H9 (cell line): ENCODE data around the gene KREMEN1. TPM values are rescaled to one million over a fixed set of nuclear protein-coding genes. Genes with fewer than 3 reads are reported as not detected.

ENCODE experiments used
- DNase-seq: peaks from one replicate; pipeline ENCODE4 v3.0.0-alpha.2; 2017
- H2AFZ ChIP-seq: one replicate; pipeline ENCODE4 v1.6.1; 2013; ENCODE audit warnings: mild to moderate bottlenecking, low read length, control low read depth, moderate library complexity
- H2AK5ac ChIP-seq: 2 replicates; pipeline ENCODE4 v1.6.1; 2013; ENCODE audit warnings: low read length, control low read depth, mixed read lengths; ENCODE audit not compliant: insufficient read length
- H2BK120ac ChIP-seq: one replicate; pipeline ENCODE4 v1.6.1; 2013; ENCODE audit warnings: low read depth, mild to moderate bottlenecking, low read length, control low read depth, inconsistent platforms; ENCODE audit not compliant: poor library complexity, severe bottlenecking
- H2BK12ac ChIP-seq: 2 replicates; pipeline ENCODE4 v1.6.1; 2013; ENCODE audit warnings: low read length, control low read depth, mixed read lengths, low read depth; ENCODE audit not compliant: insufficient read length
- H2BK15ac ChIP-seq: 2 replicates; pipeline ENCODE4 v1.6.1; 2013; ENCODE audit warnings: low read depth, low read length, control low read depth
- H2BK20ac ChIP-seq: one replicate; pipeline ENCODE4 v1.6.1; 2013; ENCODE audit warnings: low read depth, mild to moderate bottlenecking, low read length, control low read depth, inconsistent platforms; ENCODE audit not compliant: poor library complexity, severe bottlenecking
- H2BK5ac ChIP-seq: 2 replicates; pipeline ENCODE4 v1.6.1; 2013; ENCODE audit warnings: low read length, control low read depth, mixed read lengths; ENCODE audit not compliant: insufficient read length
- H3K14ac ChIP-seq: 2 replicates; pipeline ENCODE4 v1.6.1; 2013; ENCODE audit warnings: low read length, control low read depth; ENCODE audit not compliant: insufficient read depth
- H3K18ac ChIP-seq: 2 replicates; pipeline ENCODE4 v1.6.1; 2013; ENCODE audit warnings: low read depth, mild to moderate bottlenecking, mixed read lengths, low read length, control low read depth; ENCODE audit not compliant: insufficient read length
- H3K23ac ChIP-seq: 2 replicates; pipeline ENCODE4 v1.6.1; 2013; ENCODE audit warnings: low read length, control low read depth, mixed read lengths, low read depth; ENCODE audit not compliant: insufficient read length
- H3K23me2 ChIP-seq: 2 replicates; pipeline ENCODE4 v1.6.1; 2013; ENCODE audit warnings: low read depth, mild to moderate bottlenecking, mixed read lengths, low read length, control low read depth; ENCODE audit not compliant: insufficient read length, poor library complexity, severe bottlenecking
- H3K27ac ChIP-seq: 2 replicates; pipeline ENCODE4 v1.5.1; 2013; ENCODE audit warnings: low read length, control low read depth, mixed read lengths, low read depth; ENCODE audit not compliant: insufficient read length
- H3K27me3 ChIP-seq: 2 replicates; pipeline ENCODE4 v1.6.1; 2013; ENCODE audit warnings: low read length, control low read depth, inconsistent platforms; ENCODE audit not compliant: insufficient read depth
- H3K4ac ChIP-seq: 2 replicates; pipeline ENCODE4 v1.6.1; 2013; ENCODE audit warnings: low read depth, mild to moderate bottlenecking, control low read depth, inconsistent platforms, low read length, moderate library complexity
- H3K4me1 ChIP-seq: 2 replicates; pipeline ENCODE4 v1.6.1; 2013; ENCODE audit warnings: low read length, control low read depth, inconsistent platforms; ENCODE audit not compliant: insufficient read depth
- H3K4me2 ChIP-seq: 2 replicates; pipeline ENCODE4 v1.6.1; 2013; ENCODE audit warnings: low read length, control low read depth, mixed read lengths; ENCODE audit not compliant: insufficient read length, insufficient read depth
- H3K56ac ChIP-seq: 2 replicates; pipeline ENCODE4 v1.6.1; 2013; ENCODE audit warnings: low read depth, mild to moderate bottlenecking, mixed read lengths, low read length, control low read depth; ENCODE audit not compliant: insufficient read length
- H3K79me1 ChIP-seq: 2 replicates; pipeline ENCODE4 v1.6.1; 2013; ENCODE audit warnings: low read depth, mild to moderate bottlenecking, moderate library complexity, low read length, control low read depth, inconsistent platforms; ENCODE audit not compliant: insufficient read depth, poor library complexity, severe bottlenecking
- H3K79me2 ChIP-seq: 2 replicates; pipeline ENCODE4 v1.6.1; 2013; ENCODE audit warnings: low read length, control low read depth, inconsistent platforms; ENCODE audit not compliant: insufficient read depth
- H3K9ac ChIP-seq: 2 replicates; pipeline ENCODE4 v1.6.1; 2013; ENCODE audit warnings: low read length, control low read depth, mixed read lengths; ENCODE audit not compliant: insufficient read length; ENCODE audit errors: extremely low read depth
- H3K9me3 ChIP-seq: one replicate; pipeline ENCODE4 v1.6.1; 2013; ENCODE audit warnings: low read depth, low read length, inconsistent platforms; ENCODE audit not compliant: control insufficient read depth
- H3T11ph ChIP-seq: one replicate; pipeline ENCODE4 v1.6.1; 2013; ENCODE audit warnings: mild to moderate bottlenecking, low read length, control low read depth, inconsistent platforms
- H4K20me1 ChIP-seq: one replicate; pipeline ENCODE4 v1.6.1; 2013; ENCODE audit not compliant: control insufficient read depth, insufficient read length, insufficient read depth
- H4K5ac ChIP-seq: 2 replicates; pipeline ENCODE4 v1.6.1; 2013; ENCODE audit warnings: low read depth, mild to moderate bottlenecking, mixed read lengths, low read length, control low read depth; ENCODE audit not compliant: insufficient read length
- H4K8ac ChIP-seq: replicated peaks from 2 replicates; pipeline ENCODE4 v1.6.1; 2013; ENCODE audit warnings: low read length, control low read depth, mixed read lengths, low read depth; ENCODE audit not compliant: insufficient read length
- H4K91ac ChIP-seq: 2 replicates; pipeline ENCODE4 v1.6.1; 2013; ENCODE audit warnings: low read depth, mild to moderate bottlenecking, moderate library complexity, mixed read lengths, low read length, control low read depth; ENCODE audit not compliant: insufficient read length
- H3K27ac Mint-ChIP-seq, 3 experiments: 2 replicates in 2 of 3; 3 replicates in 1 of 3; pipeline ENCODE4 v1.8.0; 2020 to 2021; ENCODE audit warnings: mixed read lengths in 3 of 3, mild to moderate bottlenecking in 1 of 3, moderate library complexity in 1 of 3
- H3K27me3 Mint-ChIP-seq: 2 replicates; pipeline ENCODE4 v1.8.0; 2021; ENCODE audit warnings: low read depth, mild to moderate bottlenecking, moderate library complexity, mixed read lengths
- H3K36me3 Mint-ChIP-seq, 3 experiments: 2 replicates in 2 of 3; 3 replicates in 1 of 3; pipeline ENCODE4 v1.8.0; 2020 to 2021; ENCODE audit warnings: low read depth in 3 of 3, mixed read lengths in 3 of 3; ENCODE audit not compliant: insufficient read depth in 1 of 3
- H3K4me1 Mint-ChIP-seq, 2 experiments: 2 replicates each; pipeline ENCODE4 v1.8.0; 2020; ENCODE audit warnings: mixed read lengths in 2 of 2
- H3K4me3 Mint-ChIP-seq, 2 experiments: 2 replicates in 1 of 2; 3 replicates in 1 of 2; pipeline ENCODE4 v1.8.0; 2020 to 2021; ENCODE audit warnings: mild to moderate bottlenecking in 2 of 2, mixed read lengths in 2 of 2, moderate library complexity in 1 of 2
- H3K9me3 Mint-ChIP-seq, 2 experiments: 2 replicates in 1 of 2; 3 replicates in 1 of 2; pipeline ENCODE4 v1.8.0; 2020; ENCODE audit warnings: mild to moderate bottlenecking in 2 of 2, mixed read lengths in 2 of 2, moderate library complexity in 1 of 2
- WGBS: extraction: QIAGEN DNeasy Blood & Tissue Kit; methylation state at CpG from one replicate; pipeline ENCODE4 v1.1.7; 2013; ENCODE audit warnings: missing lambda C conversion rate, low lambda C conversion rate, mixed read lengths; ENCODE audit not compliant: insufficient read length; ENCODE audit errors: extremely low coverage; 5-methylcytosine and 5-hydroxymethylcytosine counted together
- total RNA-seq: library from RNA; stranded (reverse); gene quantifications from 2 replicates; pipeline ENCODE4 v1.2.1, GENCODE V29; 2021
- TF ChIP-seq, protein P1 (sequence below): fragments of 200-600 bp; sonication (generic); conservative IDR thresholded peaks from 3 replicates; pipeline ENCODE4 v1.8.0; 2021; ENCODE audit warnings: antibody characterized with exemption, mild to moderate bottlenecking

KREMEN1 gene
- total RNA-seq, 1 experiment from 2014 or later: 2.4 TPM

DNA sequence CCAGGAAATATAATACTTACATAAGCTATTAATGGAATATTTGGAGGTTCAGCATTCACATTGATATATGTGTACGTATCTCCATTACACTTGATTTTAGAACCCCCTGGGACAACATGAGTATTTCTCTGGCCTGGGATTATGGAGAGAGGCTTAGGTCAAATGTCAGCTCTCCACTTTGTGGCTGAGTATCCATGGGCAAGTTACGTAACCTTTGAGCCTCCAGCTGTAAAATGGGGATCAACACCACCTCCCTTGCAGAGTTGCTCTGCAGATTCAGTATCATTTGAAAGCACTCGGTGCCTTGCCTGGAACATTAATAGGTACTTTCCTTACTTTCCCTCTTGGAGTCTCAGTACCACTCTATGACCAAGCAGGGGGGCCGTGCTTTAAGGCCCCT, 44.4 kb upstream of the KREMEN1 start:
- no peak overlapping the region for H3K14ac ChIP-seq
- TF ChIP-seq, protein P1, sequence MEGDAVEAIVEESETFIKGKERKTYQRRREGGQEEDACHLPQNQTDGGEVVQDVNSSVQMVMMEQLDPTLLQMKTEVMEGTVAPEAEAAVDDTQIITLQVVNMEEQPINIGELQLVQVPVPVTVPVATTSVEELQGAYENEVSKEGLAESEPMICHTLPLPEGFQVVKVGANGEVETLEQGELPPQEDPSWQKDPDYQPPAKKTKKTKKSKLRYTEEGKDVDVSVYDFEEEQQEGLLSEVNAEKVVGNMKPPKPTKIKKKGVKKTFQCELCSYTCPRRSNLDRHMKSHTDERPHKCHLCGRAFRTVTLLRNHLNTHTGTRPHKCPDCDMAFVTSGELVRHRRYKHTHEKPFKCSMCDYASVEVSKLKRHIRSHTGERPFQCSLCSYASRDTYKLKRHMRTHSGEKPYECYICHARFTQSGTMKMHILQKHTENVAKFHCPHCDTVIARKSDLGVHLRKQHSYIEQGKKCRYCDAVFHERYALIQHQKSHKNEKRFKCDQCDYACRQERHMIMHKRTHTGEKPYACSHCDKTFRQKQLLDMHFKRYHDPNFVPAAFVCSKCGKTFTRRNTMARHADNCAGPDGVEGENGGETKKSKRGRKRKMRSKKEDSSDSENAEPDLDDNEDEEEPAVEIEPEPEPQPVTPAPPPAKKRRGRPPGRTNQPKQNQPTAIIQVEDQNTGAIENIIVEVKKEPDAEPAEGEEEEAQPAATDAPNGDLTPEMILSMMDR: no peak
- no peak overlapping the region for H3K4me2 ChIP-seq
- H3K18ac ChIP-seq: no peak overlapping the region
- no peaks in the 10 kb centered on the region for H4K20me1 ChIP-seq
- H2BK15ac ChIP-seq: no peak overlapping the region
- no peak overlapping the region for H2BK12ac ChIP-seq
- Mint-ChIP-seq H3K27me3 (no peaks in the 10 kb centered on the region), H3K36me3 (peaks cover 0 to 12% (median 2%) of the 10 kb centered on the region in 3 experiments; a peak in 4 of 7 replicates), H3K4me1 (peaks cover 43 to 46% of the 10 kb centered on the region in 2 experiments), H3K9me3 (no peaks in the 10 kb centered on the region), H3K27ac (no peak overlapping the region), H3K4me3 (no peak overlapping the region)
- H2BK5ac ChIP-seq: no peak overlapping the region
- H3K23ac ChIP-seq: no peak overlapping the region
- H3K27me3 ChIP-seq: no peaks in the 10 kb centered on the region
- H3K27ac ChIP-seq: no peak overlapping the region
- no peak overlapping the region for H3T11ph ChIP-seq
- no peak overlapping the region for H3K4ac ChIP-seq
- no peak overlapping the region for H4K5ac ChIP-seq
- H3K9me3 ChIP-seq: no peaks in the 10 kb centered on the region
- H3K23me2 ChIP-seq: peaks cover 14% of the 10 kb centered on the region
- H3K9ac ChIP-seq: no peak overlapping the region
- no peak overlapping the region for H4K91ac ChIP-seq
- no peak overlapping the region for H4K8ac ChIP-seq
- H2AFZ ChIP-seq: no peak overlapping the region
- no peak overlapping the region for H2AK5ac ChIP-seq
- no peak for DNase-seq
- H3K79me1 ChIP-seq: no peaks in the 10 kb centered on the region
- WGBS: no CpG with 5 or more reads among the region's 4 CpGs
- no peak overlapping the region for H2BK20ac ChIP-seq
- H3K56ac ChIP-seq: no peak overlapping the region
- no peaks in the 10 kb centered on the region; the same call in 1 of the 2 replicates for H3K79me2 ChIP-seq
- H2BK120ac ChIP-seq: no peak overlapping the region
- peaks cover 10% of the 10 kb centered on the region; the same call in 1 of the 2 replicates for H3K4me1 ChIP-seq
